Measurements from ENCODE around the gene PCDHGA9. TPM values are rescaled to one million over a fixed set of nuclear protein-coding genes. Genes with fewer than 3 reads are reported as not detected.

The PCDHGA9 gene
- total RNA-seq, 1 donor from 2014 or later = 2.2 TPM

Other genes with a start within 250 kb of the PCDHGA9 start
- 0.44 and 2.4 TPM in 2 replicates for gene PCDHB7, start 230.1 kb upstream of the PCDHGA9 start, total RNA-seq
- gene PCDHB8, start 225.0 kb upstream of the PCDHGA9 start, total RNA-seq = 0.40 and 0.44 TPM in 2 replicates
- gene PCDHB16, start 220.4 kb upstream of the PCDHGA9 start, total RNA-seq = 0.22 and 0.99 TPM in 2 replicates
- 0.22 and 0.40 TPM in 2 replicates for gene PCDHB9, start 215.6 kb upstream of the PCDHGA9 start, total RNA-seq
- 0.44 and 1.8 TPM in 2 replicates for gene PCDHB10, start 210.4 kb upstream of the PCDHGA9 start, total RNA-seq
- 0.44 and 1.8 TPM in 2 replicates for gene PCDHB11, start 203.2 kb upstream of the PCDHGA9 start, total RNA-seq
- gene PCDHB12, start 194.1 kb upstream of the PCDHGA9 start, total RNA-seq = 0.44 and 1.4 TPM in 2 replicates
- gene PCDHB13, start 188.9 kb upstream of the PCDHGA9 start, total RNA-seq = 0.87 and 2.6 TPM in 2 replicates
- 1.1 and 1.4 TPM in 2 replicates for gene PCDHB14, start 179.4 kb upstream of the PCDHGA9 start, total RNA-seq
- gene PCDHB15, start 157.4 kb upstream of the PCDHGA9 start, total RNA-seq = 0.44 and 1.4 TPM in 2 replicates
- gene SLC25A2, start 98.7 kb upstream of the PCDHGA9 start, total RNA-seq = under 0.01 and 0.20 TPM in 2 replicates
- 56.7 and 63.5 TPM in 2 replicates for gene TAF7, start 82.0 kb upstream of the PCDHGA9 start, total RNA-seq
- gene PCDHGA1, start 72.3 kb upstream of the PCDHGA9 start, total RNA-seq = 0.40 and 0.44 TPM in 2 replicates
- 0.65 and 0.79 TPM in 2 replicates for gene PCDHGA2, start 64.0 kb upstream of the PCDHGA9 start, total RNA-seq
- 0.40 and 0.44 TPM in 2 replicates for gene PCDHGA3, start 58.9 kb upstream of the PCDHGA9 start, total RNA-seq
- gene PCDHGB1, start 52.7 kb upstream of the PCDHGA9 start, total RNA-seq = 0.87 and 1.6 TPM in 2 replicates
- 2.0 TPM in 2 replicates for gene PCDHGA4, start 47.8 kb upstream of the PCDHGA9 start, total RNA-seq
- 1.3 and 1.4 TPM in 2 replicates for gene PCDHGB2, start 42.8 kb upstream of the PCDHGA9 start, total RNA-seq
- gene PCDHGA5, start 38.6 kb upstream of the PCDHGA9 start, total RNA-seq = 0.44 and 0.60 TPM in 2 replicates
- gene PCDHGB3, start 32.5 kb upstream of the PCDHGA9 start, total RNA-seq = 2.0 and 3.8 TPM in 2 replicates
- 1.7 and 2.4 TPM in 2 replicates for gene PCDHGA6, start 28.9 kb upstream of the PCDHGA9 start, total RNA-seq
- gene PCDHGA7, start 20.0 kb upstream of the PCDHGA9 start, total RNA-seq = 0.65 and 0.99 TPM in 2 replicates
- gene PCDHGB4, start 15.1 kb upstream of the PCDHGA9 start, total RNA-seq = 8.3 and 10.1 TPM in 2 replicates
- 1.1 and 1.2 TPM in 2 replicates for gene PCDHGA8, start 10.1 kb upstream of the PCDHGA9 start, total RNA-seq
- gene PCDHGB5, start 4.8 kb upstream of the PCDHGA9 start, total RNA-seq = 7.4 and 9.5 TPM in 2 replicates
- gene PCDHGB6, start 5.2 kb downstream of the PCDHGA9 start, total RNA-seq = 1.3 and 2.4 TPM in 2 replicates
- 2.6 and 5.0 TPM in 2 replicates for gene PCDHGA10, start 10.2 kb downstream of the PCDHGA9 start, total RNA-seq
- gene PCDHGB7, start 14.9 kb downstream of the PCDHGA9 start, total RNA-seq = 4.1 and 6.2 TPM in 2 replicates
- 4.1 and 4.4 TPM in 2 replicates for gene PCDHGA11, start 18.3 kb downstream of the PCDHGA9 start, total RNA-seq
- 1.8 and 2.8 TPM in 2 replicates for gene PCDHGA12, start 27.7 kb downstream of the PCDHGA9 start, total RNA-seq
- 10.2 and 10.9 TPM in 2 replicates for gene PCDHGC3, start 73.2 kb downstream of the PCDHGA9 start, total RNA-seq
- gene PCDHGC4, start 82.3 kb downstream of the PCDHGA9 start, total RNA-seq = 0.65 and 0.79 TPM in 2 replicates
- gene PCDHGC5, start 86.3 kb downstream of the PCDHGA9 start, total RNA-seq = under 0.01 and 0.40 TPM in 2 replicates
- 28.8 and 29.6 TPM in 2 replicates for gene DIAPH1, start 216.2 kb downstream of the PCDHGA9 start, total RNA-seq
- gene HDAC3, start 234.1 kb downstream of the PCDHGA9 start, total RNA-seq = 45.0 and 48.2 TPM in 2 replicates
- 5.6 and 6.1 TPM in 2 replicates for gene RELL2, start 234.2 kb downstream of the PCDHGA9 start, total RNA-seq
- gene FCHSD1, start 248.6 kb downstream of the PCDHGA9 start, total RNA-seq = 9.3 and 10.5 TPM in 2 replicates